ENCODE results near the gene BMP2K. TPM values are rescaled to one million over a fixed set of nuclear protein-coding genes. Genes with fewer than 3 reads are reported as not detected.

The BMP2K gene
- total RNA-seq, 2 donors from 2014 or later: 12.4 to 12.8 TPM

- Mint-ChIP-seq H3K9me3 (no peaks in the 10 kb centered on the region), H3K36me3 (ENCODE audit: insufficient read depth in 2 of 2) (no peaks in the 10 kb centered on the region), H3K27ac (no peak overlapping the region), H3K4me3 (no peak overlapping the region), H3K27me3 (ENCODE audit: low read depth) (no peaks in the 10 kb centered on the region), H3K4me1 (ENCODE audit: low read depth) (peaks cover 45% of the 10 kb centered on the region)
- DNase-seq (no peak), ATAC-seq (replicated peaks in 1 of 2) (peak; percentile 90 to 91)
Measured at GRCh38 chr4:78768452-78769180, 7.5 kb upstream of the BMP2K start.

GRCh38 chr4:78770091-78770642 lies 6.0 kb upstream of the BMP2K start:
- ATAC-seq (replicated peaks in 1 of 2): no peak
- H3K9me3 Mint-ChIP-seq: no peaks in the 10 kb centered on the region
- H3K36me3 Mint-ChIP-seq (ENCODE audit: insufficient read depth in 2 of 2): no peaks in the 10 kb centered on the region
- no peak for DNase-seq
- H3K4me1 Mint-ChIP-seq (ENCODE audit: low read depth): peaks cover 58% of the 10 kb centered on the region
- H3K27ac Mint-ChIP-seq: no peak overlapping the region
- H3K4me3 Mint-ChIP-seq: no peak overlapping the region
- H3K27me3 Mint-ChIP-seq (ENCODE audit: low read depth): no peaks in the 10 kb centered on the region

- ATAC-seq (replicated peaks in 1 of 2): no peak
- no peaks in the 10 kb centered on the region for H3K27me3 Mint-ChIP-seq (ENCODE audit: low read depth)
- no peak overlapping the region for H3K27ac Mint-ChIP-seq
- no peak overlapping the region for H3K4me3 Mint-ChIP-seq
- peaks cover 53% of the 10 kb centered on the region for H3K4me1 Mint-ChIP-seq (ENCODE audit: low read depth)
- no peaks in the 10 kb centered on the region for H3K9me3 Mint-ChIP-seq
- peaks cover 0 to 4% of the 10 kb centered on the region in 2 donors for H3K36me3 Mint-ChIP-seq (ENCODE audit: insufficient read depth in 2 of 2)
- DNase-seq: no peak
Measured at GRCh38 chr4:78772526-78773091, 3.5 kb upstream of the BMP2K start.

GRCh38 chr4:78774417-78774816 lies 1.7 kb upstream of the BMP2K start:
- Mint-ChIP-seq H3K4me3 (peak overlapping the region; percentile 25 to 90), H3K9me3 (no peaks in the 10 kb centered on the region), H3K4me1 (ENCODE audit: low read depth) (peaks cover 40% of the 10 kb centered on the region), H3K27ac (no peak overlapping the region), H3K36me3 (ENCODE audit: insufficient read depth in 2 of 2) (peaks cover 0 to 4% of the 10 kb centered on the region in 2 donors), H3K27me3 (ENCODE audit: low read depth) (no peaks in the 10 kb centered on the region)
- no peak for ATAC-seq (replicated peaks in 1 of 2)
- DNase-seq: no peak

- peaks cover 0 to 4% of the 10 kb centered on the region in 2 donors for H3K36me3 Mint-ChIP-seq (ENCODE audit: insufficient read depth in 2 of 2)
- peak; percentile 85 to 88 for DNase-seq
- no peaks in the 10 kb centered on the region for H3K27me3 Mint-ChIP-seq (ENCODE audit: low read depth)
- peak; percentile 74 to 77 for ATAC-seq (replicated peaks in 1 of 2)
- peak overlapping the region; percentile 97 for H3K27ac Mint-ChIP-seq
- H3K4me3 Mint-ChIP-seq: peak overlapping the region; percentile 90 to 94
- H3K4me1 Mint-ChIP-seq (ENCODE audit: low read depth): peaks cover 35% of the 10 kb centered on the region
- H3K9me3 Mint-ChIP-seq: no peaks in the 10 kb centered on the region
Measured at GRCh38 chr4:78775303-78776078, 659 bp upstream of the BMP2K start.

GRCh38 chr4:78776729-78777575 lies 802 bp downstream of the BMP2K start:
- DNase-seq (peak; percentile 59 to 77), ATAC-seq (replicated peaks in 1 of 2) (peak; percentile 73)
- Mint-ChIP-seq H3K36me3 (ENCODE audit: insufficient read depth in 2 of 2) (peaks cover 0 to 4% of the 10 kb centered on the region in 2 donors), H3K9me3 (no peaks in the 10 kb centered on the region), H3K27ac (peak overlapping the region; percentile 84), H3K4me1 (ENCODE audit: low read depth) (peaks cover 28% of the 10 kb centered on the region), H3K4me3 (peak overlapping the region; percentile 91), H3K27me3 (ENCODE audit: low read depth) (no peaks in the 10 kb centered on the region)

- Mint-ChIP-seq H3K4me1 (ENCODE audit: low read depth) (peaks cover 27% of the 10 kb centered on the region), H3K36me3 (ENCODE audit: insufficient read depth in 2 of 2) (peaks cover 0 to 4% of the 10 kb centered on the region in 2 donors), H3K4me3 (peak overlapping the region; percentile 91), H3K9me3 (no peaks in the 10 kb centered on the region), H3K27ac (peak overlapping the region; percentile 84), H3K27me3 (ENCODE audit: low read depth) (no peaks in the 10 kb centered on the region)
- DNase-seq (no peak), ATAC-seq (replicated peaks in 1 of 2) (no peak)
Measured at GRCh38 chr4:78777576-78777940, 1.4 kb downstream of the BMP2K start.

- Mint-ChIP-seq H3K4me3 (no peak overlapping the region), H3K27me3 (ENCODE audit: low read depth) (no peaks in the 10 kb centered on the region), H3K4me1 (ENCODE audit: low read depth) (peaks cover 23% of the 10 kb centered on the region), H3K27ac (no peak overlapping the region), H3K36me3 (ENCODE audit: insufficient read depth in 2 of 2) (peaks cover 0 to 4% of the 10 kb centered on the region in 2 donors), H3K9me3 (no peaks in the 10 kb centered on the region)
- DNase-seq: no peak
- no peak for ATAC-seq (replicated peaks in 1 of 2)
Measured at GRCh38 chr4:78778530-78778929, 2.4 kb downstream of the BMP2K start.

- Mint-ChIP-seq H3K4me3 (no peak overlapping the region), H3K27me3 (ENCODE audit: low read depth) (no peaks in the 10 kb centered on the region), H3K4me1 (ENCODE audit: low read depth) (peaks cover 18% of the 10 kb centered on the region), H3K36me3 (ENCODE audit: insufficient read depth in 2 of 2) (peaks cover 0 to 4% of the 10 kb centered on the region in 2 donors), H3K27ac (no peak overlapping the region), H3K9me3 (no peaks in the 10 kb centered on the region)
- ATAC-seq (replicated peaks in 1 of 2): no peak
- no peak for DNase-seq
Measured at GRCh38 chr4:78779280-78779679, 3.1 kb downstream of the BMP2K start.

GRCh38 chr4:78780093-78780492 lies 3.9 kb downstream of the BMP2K start:
- ATAC-seq (replicated peaks in 1 of 2) (no peak), DNase-seq (no peak)
- H3K9me3 Mint-ChIP-seq: no peaks in the 10 kb centered on the region
- H3K27ac Mint-ChIP-seq: no peak overlapping the region
- H3K4me3 Mint-ChIP-seq: no peak overlapping the region
- H3K4me1 Mint-ChIP-seq (ENCODE audit: low read depth): peaks cover 10% of the 10 kb centered on the region
- H3K36me3 Mint-ChIP-seq (ENCODE audit: insufficient read depth in 2 of 2): peaks cover 0 to 4% of the 10 kb centered on the region in 2 donors
- no peaks in the 10 kb centered on the region for H3K27me3 Mint-ChIP-seq (ENCODE audit: low read depth)

GRCh38 chr4:78781139-78781538 lies 5.0 kb downstream of the BMP2K start:
- Mint-ChIP-seq H3K9me3 (no peaks in the 10 kb centered on the region), H3K27me3 (ENCODE audit: low read depth) (no peaks in the 10 kb centered on the region), H3K4me3 (no peak overlapping the region), H3K36me3 (ENCODE audit: insufficient read depth in 2 of 2) (peaks cover 0 to 4% of the 10 kb centered on the region in 2 donors), H3K4me1 (ENCODE audit: low read depth) (peaks cover 14% of the 10 kb centered on the region), H3K27ac (no peak overlapping the region)
- DNase-seq: no peak
- ATAC-seq (replicated peaks in 1 of 2): no peak

GRCh38 chr4:78781924-78782323 lies 5.8 kb downstream of the BMP2K start:
- no peak overlapping the region for H3K4me3 Mint-ChIP-seq
- peaks cover 0 to 1% of the 10 kb centered on the region in 2 donors for H3K36me3 Mint-ChIP-seq (ENCODE audit: insufficient read depth in 2 of 2)
- peaks cover 17% of the 10 kb centered on the region for H3K4me1 Mint-ChIP-seq (ENCODE audit: low read depth)
- no peaks in the 10 kb centered on the region for H3K27me3 Mint-ChIP-seq (ENCODE audit: low read depth)
- no peaks in the 10 kb centered on the region for H3K9me3 Mint-ChIP-seq
- H3K27ac Mint-ChIP-seq: no peak overlapping the region
- ATAC-seq (replicated peaks in 1 of 2) (no peak), DNase-seq (no peak)

Data from activated T-cell treated with anti-CD3 and anti-CD28 coated beads, Interleukin-2, amount 50 U/mL, for 72 hours (primary cell).